GM13977 (cell line): Measurements from ENCODE around the gene TMEM171.

ENCODE experiments used
- DNase-seq: peaks from one replicate; pipeline ENCODE4 v3.0.0; 2012; ENCODE audit warnings: low spot score
- CTCF ChIP-seq: IDR thresholded peaks from 2 replicates; pipeline ENCODE4 v1.5.1; 2012; ENCODE audit warnings: mild to moderate bottlenecking, control low read depth; ENCODE audit not compliant: insufficient read depth; ENCODE audit errors: extremely low read depth, missing control alignments
- in situ Hi-C: fragments of 300-500 bp; cut with MboI; formaldehyde crosslinking; loops from one replicate; pipeline ENCODE4 v1.12.0; 2022; ENCODE audit warnings: low sequenced_read_pairs, low pct_unique_long_range_greater_than_20kb, mixed read lengths, inconsistent platforms; ENCODE audit not compliant: unreplicated experiment

Gene TMEM171

DNA sequence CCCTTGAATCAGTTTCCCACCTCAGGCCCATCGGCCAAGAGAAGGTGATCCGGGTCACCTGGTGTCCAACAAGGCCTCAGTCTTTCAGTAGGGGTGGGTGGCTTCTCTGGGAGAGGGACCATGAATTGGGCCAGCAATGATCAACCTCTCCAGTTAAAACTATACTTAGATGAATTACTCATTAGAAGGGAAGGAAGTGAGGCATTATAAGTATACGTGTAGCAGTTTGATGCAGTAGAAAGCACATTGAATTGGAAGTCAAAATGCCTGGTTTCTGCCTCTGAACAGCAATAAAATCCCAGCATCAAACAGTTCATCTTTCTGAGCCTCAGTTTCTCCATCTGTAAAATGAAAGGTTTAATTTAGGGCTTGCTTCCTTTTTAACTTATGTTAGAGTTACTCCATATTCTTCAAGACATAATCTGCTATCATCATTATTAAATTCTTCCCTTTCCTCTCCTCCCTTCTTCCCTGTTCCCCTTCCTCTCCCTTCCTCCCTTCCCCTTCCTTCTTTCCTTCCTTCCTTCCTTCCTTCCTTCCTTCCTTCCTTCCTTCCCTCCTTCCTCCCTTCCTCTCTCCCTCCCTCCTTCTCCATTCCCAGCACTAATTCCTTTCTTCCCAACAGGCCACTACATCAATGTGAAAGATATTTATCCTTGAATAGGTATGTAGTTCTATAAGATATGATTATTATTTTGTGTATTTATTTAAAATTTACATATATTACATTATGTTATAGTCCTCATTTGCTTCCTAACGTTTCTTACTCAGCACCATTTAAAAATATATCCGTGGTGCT, 34.0 kb downstream of the TMEM171 start:
- no peak for DNase-seq
- in situ Hi-C loops = no loop called here
- TF ChIP-seq CTCF = no peak

DNA sequence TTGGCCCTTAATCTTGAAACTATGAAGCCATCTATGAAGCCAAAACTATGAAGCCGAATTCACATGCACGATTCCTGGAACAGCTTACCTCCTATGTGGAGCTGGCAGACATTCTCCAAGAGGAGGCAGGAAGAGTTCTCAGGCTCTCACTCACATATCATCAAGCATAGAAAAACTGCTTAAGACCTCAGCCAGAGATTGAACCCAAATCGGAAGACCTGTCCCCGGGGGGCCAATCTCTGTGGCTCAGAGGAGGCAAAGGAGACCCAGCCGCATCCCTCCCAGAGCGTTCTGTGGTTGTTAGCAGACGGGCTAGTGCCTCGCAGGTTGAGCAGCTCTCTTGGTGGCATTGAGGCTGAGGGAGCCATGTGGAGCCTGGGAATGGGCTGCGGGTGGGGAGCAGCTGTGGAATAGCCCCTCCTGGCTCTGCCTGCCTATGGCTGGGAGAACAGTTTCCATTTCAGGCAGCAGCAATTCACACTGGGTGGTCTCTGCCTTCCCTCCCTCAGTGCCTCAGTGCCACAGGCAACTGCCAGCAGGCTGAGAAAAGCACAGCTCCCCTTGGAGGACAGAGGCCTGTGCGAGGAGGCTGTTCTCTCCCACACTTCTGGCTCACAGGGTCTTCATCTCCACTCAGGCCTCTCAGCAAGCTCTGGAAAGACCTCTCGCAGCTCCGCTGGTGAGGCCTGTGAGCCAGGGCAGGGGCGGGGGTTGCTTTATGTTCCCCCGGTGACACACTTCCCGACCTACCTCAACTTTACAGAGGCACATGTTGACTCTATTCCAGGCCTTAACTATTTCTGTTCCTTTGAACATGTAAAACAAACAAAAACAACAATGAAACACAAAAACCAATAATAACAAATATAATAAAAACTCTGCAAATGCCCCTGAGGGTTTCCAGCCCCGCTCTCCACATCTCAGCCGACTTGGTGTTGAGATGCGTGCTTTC, 35.2 kb downstream of the TMEM171 start:
- in situ Hi-C loops = no loop called here
- TF ChIP-seq CTCF = no peak

DNA sequence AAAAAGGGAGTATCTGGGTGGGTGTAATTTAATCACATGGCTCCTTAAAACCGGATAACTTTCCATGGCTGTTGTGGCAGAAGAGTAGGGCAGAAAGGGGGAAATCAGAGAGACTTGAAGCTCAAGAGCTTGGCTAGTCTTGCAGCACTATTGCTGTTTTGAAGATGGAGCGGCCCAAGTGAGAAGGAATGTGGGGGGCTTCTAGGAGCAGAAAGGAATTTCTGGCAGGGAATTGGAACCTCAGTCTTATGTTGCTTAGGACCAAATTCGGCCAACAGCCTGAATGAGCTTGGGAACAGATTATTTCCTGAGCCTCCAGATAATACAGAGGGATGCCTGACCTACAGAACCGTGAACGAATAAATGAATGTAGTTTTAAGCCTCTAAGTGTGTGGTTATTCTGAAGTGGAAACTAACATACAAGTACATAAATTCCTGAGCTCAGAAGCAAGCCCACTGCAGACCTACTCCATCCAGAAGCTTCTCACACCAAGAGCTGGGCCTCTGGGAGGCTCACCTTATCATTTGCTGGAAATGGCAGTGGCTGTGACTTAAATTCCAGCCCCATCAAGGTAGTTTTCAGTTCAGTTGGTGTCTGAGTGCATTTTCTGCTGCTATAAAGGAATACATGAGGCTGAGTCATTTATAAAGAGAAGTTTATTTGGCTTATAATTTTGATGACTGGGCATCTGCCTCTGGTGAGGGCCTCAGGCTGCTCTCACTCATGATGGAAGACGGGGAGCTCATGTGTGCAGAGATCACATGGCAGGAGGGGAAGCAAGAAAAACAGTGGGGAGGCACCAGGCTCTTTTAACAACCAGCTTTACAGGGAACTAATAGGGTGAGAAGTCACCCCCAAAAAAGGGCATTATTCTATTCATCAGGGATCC, 37.3 kb downstream of the TMEM171 start:
- DNase-seq = no peak
- in situ Hi-C loops = no loop called here
- TF ChIP-seq CTCF = no peak

More for the DNA sequence above, 35.2 kb downstream of the TMEM171 start:
- DNase-seq = no peak

GRCh38 chr5:73158313-73158712, 37.9 kb downstream of the TMEM171 start:
- in situ Hi-C loops = no loop called here
- DNase-seq = no peak
- TF ChIP-seq CTCF = no peak

DNA sequence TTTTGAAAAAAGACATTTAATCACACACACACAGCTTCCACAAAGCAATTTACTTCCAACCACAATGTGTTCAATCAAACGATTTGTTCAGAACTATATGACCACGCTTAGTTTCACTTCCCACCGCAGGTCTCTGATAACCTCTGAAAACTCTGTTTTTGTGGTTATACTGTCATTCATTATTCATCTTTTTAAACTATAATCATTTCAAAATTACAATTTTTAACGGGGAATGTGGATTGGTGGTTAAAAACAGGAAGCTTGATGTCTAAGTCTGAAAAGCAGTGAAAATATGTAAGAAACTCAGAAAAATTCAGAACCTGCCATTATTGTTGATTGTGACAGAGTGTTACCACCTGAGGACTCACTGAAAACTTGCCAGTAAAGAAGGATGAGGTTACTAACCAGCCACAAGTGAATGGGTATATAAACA, 39.9 kb downstream of the TMEM171 start:
- in situ Hi-C loops = no loop called here
- peak; percentile 20 for DNase-seq
- TF ChIP-seq CTCF = no peak

- TF ChIP-seq CTCF = peak; percentile 44
- in situ Hi-C loops = no loop called here
- DNase-seq = no peak
Observed at GRCh38 chr5:73170522-73170921, 50.1 kb downstream of the TMEM171 start.
